ENCODE measurements around the gene ATP2B2. TPM values are rescaled to one million over a fixed set of nuclear protein-coding genes. Genes with fewer than 3 reads are reported as not detected.

Gene ATP2B2
- total and polyA plus RNA-seq, 2 of the 8 experiments (the other 6 are each of a cell fraction or from before 2014, with no cell fraction given) = 0.14 to 1.2 TPM

- TF ChIP-seq CHD7 (IDR thresholded peaks at IDR 0.05; ENCODE audit: insufficient replicate concordance, low read length) = no peak
- no peak for TF ChIP-seq SRF (IDR thresholded peaks at IDR 0.05; ENCODE audit: low read depth, low read length)
- no peak for TF ChIP-seq CHD1 (IDR thresholded peaks at IDR 0.05; ENCODE audit: low read depth, low read length)
- TF ChIP-seq CBX8 (IDR thresholded peaks at IDR 0.05; ENCODE audit: borderline replicate concordance, low read depth, low read length) = no peak
- no peak for TF ChIP-seq KDM1A (IDR thresholded peaks at IDR 0.05; ENCODE audit: borderline replicate concordance, low read length)
- no peak for TF ChIP-seq RNF2 (IDR thresholded peaks at IDR 0.05; ENCODE audit: borderline replicate concordance, low read depth, low read length, missing control alignments, poor library complexity, severe bottlenecking)
- TF ChIP-seq NANOG (IDR thresholded peaks at IDR 0.05; ENCODE audit: insufficient read depth, low read depth, low read length, poor library complexity, severe bottlenecking) = no peak
- TF ChIP-seq CBX5 (IDR thresholded peaks at IDR 0.05; ENCODE audit: low read depth, low read length) = no peak
- no peak for TF ChIP-seq SAP30 (IDR thresholded peaks at IDR 0.05; ENCODE audit: insufficient read depth, insufficient replicate concordance, low read length)
- TF ChIP-seq SIX5 (IDR thresholded peaks at IDR 0.05; ENCODE audit: low read depth, low read length) = no peak
Measured at GRCh38 chr3:10413041-10413440, 92.3 kb downstream of the ATP2B2 start (continued).

Measured in H1 (cell line).